HG03135 (cell line): Measurements from ENCODE around the gene EEFSEC.
A peak's percentile ranks its signal among the peaks of the same experiment; 100 is the strongest.

Experiments used
- ATAC-seq: cut with Tn5 transposase; IDR thresholded peaks from one replicate; pipeline ENCODE4 v1.9.1; 2021; ENCODE audit warnings: mild to moderate bottlenecking, moderate library complexity; ENCODE audit not compliant: unreplicated experiment

Gene EEFSEC

DNA sequence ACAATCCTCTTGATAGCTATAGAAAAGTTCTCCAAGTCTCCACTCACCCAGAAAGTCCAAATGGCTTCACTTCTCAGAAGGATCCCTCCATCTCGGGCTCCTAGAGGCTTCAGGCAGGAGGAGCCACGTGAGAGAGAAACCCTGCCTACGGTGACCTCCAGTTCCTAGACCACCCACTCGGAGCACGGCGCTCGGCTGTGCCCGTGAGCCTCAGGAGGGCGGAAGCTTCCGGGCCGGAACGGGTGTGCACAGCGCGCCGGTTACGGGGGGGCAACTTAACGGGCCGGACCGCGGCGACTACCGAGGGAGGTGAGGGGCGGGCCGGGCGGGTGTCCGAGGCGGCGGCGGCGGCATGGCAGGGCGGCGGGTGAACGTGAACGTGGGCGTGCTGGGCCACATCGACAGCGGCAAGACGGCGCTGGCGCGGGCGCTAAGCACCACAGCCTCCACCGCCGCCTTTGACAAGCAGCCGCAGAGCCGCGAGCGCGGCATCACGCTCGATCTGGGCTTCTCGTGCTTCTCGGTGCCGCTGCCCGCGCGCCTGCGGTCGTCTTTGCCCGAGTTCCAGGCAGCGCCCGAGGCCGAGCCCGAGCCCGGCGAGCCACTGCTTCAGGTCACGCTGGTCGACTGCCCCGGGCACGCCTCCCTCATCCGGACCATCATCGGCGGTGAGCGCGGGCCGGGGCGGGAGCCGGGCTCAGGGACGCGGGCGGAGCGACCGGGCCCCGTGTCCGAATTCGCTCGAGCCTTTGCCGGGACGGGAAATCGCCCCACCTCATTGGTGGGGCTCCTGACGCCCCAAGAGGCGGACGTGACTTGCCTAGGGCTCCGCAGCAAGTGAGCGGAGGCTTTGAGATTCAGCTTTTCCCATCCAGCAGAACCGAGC lies at the start of gene EEFSEC:
EEFSEC (plus strand) TSS at position 326 of the 886 bp plus-strand sequence; CDS start at position 353, 27 bp downstream.
- peak; percentile 86 for ATAC-seq

DNA sequence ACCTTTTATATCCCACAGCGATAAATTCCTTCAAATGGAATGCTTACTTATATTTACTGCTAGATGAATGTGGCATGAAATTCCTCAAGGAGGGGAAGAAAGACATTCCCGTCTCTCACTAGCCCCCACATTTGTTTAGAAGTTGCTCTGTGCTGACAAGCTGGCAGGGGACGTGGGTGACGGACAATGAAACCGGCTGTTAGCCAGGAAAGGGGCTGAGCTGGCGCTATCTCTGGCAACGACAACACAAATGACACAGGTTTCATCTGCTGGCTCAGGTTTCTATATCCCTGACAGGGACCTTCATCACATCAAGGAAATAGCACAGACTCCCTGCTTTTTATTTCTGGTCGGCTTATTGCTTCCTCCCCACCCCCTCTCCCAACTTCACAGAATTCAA lies 45.4 kb upstream of the EEFSEC start:
- ATAC-seq, result no peak

DNA sequence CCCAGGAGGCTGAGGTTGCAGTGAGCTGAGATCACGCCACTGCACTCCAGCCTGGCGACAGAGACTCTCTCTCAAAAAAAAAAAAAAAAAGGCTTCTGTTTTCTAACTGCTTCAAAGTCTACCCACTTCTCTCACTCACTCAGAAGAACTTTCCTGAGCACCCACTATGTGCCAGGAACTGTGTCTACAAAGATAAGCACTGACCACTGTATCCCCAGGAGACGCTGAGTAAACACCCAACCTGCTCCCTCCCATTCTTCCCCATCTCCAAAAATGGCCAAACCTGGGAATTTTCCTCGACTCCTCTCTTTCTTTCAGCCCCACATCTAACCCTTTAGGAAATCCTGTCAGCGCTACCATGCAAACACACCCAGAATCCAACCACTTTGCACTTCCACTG lies 42.1 kb upstream of the EEFSEC start:
- no peak for ATAC-seq

DNA sequence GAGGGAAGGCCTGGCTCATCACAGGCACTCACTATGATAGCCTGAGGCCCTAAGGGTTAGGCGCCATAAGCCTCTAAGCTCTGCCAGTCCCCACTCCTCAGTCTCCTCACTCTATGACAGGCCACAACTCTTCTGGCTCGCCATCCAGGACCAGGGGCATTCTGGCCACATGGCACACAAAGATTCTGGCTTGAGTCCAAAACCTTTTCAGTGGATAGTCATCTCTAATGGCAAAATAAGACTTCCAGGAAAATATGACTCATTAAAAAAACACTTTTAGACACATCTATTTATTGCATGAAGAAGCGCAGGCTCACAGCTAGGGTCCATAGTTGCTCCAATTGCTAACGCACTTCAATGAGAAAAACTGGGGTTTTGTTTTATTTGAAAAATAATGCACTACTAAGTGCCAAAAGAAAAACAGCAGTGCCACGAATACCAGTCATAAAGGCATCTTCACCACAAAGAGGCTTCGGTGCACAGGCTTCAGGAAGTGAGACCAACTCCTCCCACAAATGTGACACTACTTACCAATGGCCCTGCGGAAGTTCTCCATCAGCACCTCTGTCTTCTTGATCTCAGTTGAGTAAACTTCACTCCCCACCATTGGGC lies 40.8 kb upstream of the EEFSEC start:
- ATAC-seq, result no peak

DNA sequence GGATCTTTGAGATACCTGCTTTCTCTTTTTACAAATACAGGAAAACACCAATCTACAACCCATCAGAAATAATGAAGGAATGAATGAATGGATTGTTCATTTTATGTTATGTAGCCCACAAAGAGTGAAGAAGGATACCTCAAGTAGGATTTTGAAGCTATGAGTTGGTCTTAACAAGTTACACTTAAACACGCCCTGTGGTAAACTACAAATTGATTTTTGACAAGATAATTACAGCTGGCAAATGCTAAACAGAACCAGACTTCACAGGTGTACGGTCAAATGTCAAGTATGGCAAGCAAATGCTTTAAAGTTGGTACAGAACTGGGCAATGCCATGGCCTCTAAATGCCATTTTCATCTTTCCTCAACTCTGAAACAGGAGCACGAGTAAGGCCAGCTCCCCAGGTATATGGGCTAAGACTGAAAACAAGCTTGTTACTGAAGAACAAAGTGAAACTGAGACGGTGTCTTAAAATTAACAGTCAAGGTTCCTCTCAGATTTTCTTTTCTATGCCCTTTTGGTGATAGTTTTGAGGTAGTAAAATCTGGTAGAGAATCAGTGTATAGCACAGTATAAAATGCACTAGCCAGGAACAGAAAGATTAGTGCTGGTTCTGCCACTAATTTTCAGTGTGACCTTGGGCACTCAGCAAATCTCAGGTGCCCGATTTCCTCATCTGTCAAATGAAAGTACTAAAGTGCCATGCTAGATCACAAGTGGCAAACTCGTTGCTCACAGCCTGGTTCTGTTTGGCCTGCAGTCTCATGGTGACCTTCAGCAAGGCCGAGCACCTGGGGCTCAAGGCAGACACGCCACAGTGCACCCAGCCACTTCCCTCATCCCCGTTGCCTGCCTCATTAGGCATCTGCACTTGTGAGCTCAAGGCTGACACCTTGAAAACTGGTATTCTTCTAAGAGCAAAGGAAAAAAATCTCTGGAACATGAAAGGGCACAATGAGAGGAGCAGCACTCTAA lies 39.2 kb upstream of the EEFSEC start:
- ATAC-seq, result no peak

GRCh38 chr3:128122013-128122412 lies 31.3 kb upstream of the EEFSEC start:
- ATAC-seq, result no peak

GRCh38 chr3:128123156-128123537 lies 30.1 kb upstream of the EEFSEC start:
- peak; percentile 2 for ATAC-seq

- peak; percentile 99 for ATAC-seq
These were observed 29.5 kb upstream of the EEFSEC start, which contains the start of gene RUVBL1 for GRCh38 chr3:128123538-128124368. TSS of gene RUVBL1 (minus strand) at chr3:128123812. CDS start at chr3:128123724, 88 bp downstream.

- no peak for ATAC-seq
These were observed 26.0 kb upstream of the EEFSEC start for GRCh38 chr3:128127236-128127635.

DNA sequence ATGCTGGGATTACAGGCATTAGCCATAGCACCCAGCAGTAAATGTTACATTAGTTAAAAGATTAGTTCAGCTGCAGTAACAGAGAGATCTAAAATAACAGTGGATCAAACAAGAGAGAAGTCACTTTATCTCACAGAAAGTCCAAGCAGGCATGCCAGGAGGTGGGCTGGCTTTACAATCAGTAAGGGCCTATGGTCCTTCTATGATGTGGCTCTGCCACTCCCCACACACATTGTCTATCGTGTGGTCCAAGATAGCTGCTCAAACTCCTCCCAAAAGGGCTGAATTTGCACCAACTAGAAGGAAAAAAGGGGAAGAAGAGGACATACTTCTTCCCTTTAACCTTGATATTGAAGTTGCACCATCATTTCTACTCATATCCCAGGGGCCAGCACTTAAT lies 25.0 kb upstream of the EEFSEC start:
- ATAC-seq, result no peak

DNA sequence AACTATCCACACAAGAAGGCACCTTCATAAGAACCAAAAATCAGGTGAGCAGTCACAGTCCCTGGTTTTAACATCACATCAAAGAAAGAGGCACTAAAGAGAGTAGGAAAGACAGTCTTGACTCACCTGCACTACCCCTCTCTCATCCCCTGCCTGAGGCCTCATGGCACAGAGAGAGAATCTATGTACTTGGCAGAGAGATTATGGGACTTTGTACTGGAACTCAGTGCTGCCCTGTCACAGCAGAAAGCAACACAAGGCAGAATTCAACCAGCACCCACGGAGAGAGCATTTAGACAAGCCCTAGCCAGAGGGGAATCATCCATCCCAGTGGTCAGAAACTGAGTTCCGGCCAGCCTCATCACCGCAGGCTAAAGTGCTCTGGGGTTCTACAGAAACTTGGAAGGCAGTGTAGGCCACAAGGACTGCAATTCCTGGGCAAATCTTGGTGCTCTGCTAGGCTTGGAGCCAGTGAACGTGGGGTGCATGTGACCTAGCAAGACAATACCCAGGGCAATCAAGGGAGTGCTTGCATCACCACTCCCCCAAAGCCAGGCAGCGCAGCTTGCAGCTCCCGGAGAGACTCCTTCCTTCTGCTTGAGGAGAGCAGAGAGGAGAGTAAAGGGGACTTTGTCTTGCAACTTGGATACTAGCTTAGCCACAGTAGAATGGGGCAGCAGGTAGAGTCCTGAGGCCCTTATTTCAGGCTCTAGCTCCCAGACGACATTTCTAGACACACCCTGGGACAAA lies 21.2 kb upstream of the EEFSEC start:
- no peak for ATAC-seq

DNA sequence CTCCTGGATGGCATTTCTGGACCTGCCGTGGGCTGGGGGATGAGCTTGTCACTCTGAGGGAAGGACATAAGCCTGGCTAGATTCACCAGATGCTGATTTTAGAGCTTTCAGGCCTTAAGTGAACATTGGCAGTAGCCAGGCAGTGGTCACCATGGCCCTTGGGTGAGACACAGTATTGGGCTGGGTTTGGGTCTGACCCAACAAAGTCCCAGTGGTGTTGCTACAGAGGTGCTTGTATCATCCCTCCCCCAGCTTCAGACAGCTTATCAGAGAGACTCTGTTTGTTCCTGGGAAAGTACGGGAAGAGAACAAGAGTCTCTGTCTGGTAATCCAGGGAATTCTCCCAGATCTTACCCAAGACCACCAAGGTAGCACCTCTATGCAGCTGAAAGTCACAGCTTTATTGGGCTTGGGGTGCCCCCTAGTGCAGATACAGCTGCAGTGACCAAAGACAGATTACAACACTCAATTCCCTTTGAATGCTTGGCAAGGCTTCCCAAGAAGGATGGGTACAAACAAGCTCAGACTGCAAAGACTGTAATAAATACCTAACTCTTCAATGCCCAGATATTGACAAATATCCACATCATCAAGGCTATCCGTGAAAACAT lies 19.9 kb upstream of the EEFSEC start:
- ATAC-seq, result no peak

GRCh38 chr3:128143496-128143895 lies 9.8 kb upstream of the EEFSEC start:
- ATAC-seq, result no peak

- ATAC-seq, result no peak
These were observed 8.6 kb upstream of the EEFSEC start for GRCh38 chr3:128144512-128145187.

- ATAC-seq, result no peak
These were observed 8.0 kb upstream of the EEFSEC start for GRCh38 chr3:128145279-128145678.

DNA sequence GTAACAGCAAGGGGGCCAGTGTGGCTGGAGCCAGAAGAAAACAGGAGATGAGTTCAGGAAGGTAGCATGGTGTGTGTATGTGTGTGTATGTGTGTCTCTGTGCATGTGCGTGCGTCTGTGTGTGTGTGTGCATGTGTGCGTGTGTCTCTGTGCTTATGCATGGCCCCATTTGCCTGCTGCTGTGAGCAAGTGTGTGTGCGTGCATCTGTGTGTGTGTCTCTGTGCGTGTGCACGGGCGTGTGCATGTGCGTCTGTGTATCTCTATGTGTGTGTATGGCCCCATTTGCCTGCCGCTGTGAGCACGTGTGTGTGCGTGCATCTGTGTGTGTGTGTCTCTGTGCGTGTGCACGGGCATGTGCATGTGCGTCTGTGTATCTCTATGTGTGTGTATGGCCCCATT lies 7.1 kb upstream of the EEFSEC start:
- no peak for ATAC-seq

- no peak for ATAC-seq
These were observed 3.6 kb upstream of the EEFSEC start for GRCh38 chr3:128149650-128150049.

- no peak for ATAC-seq
These were observed 1.5 kb upstream of the EEFSEC start for GRCh38 chr3:128151758-128152274.
